Prostate gland (tissue), 2 donors: ENCODE measurements around the gene MS4A15.

Experiments
- CTCF ChIP-seq, 4 experiments: fragments of 200-600 bp in 2 of 4; fragments of 450-650 bp in 2 of 4; sonication (generic) in 2 of 4; IDR thresholded peaks; 1 replicate in 3 of 4; 2 replicates in 1 of 4; pipeline ENCODE4 v1.5.1; 2016 to 2019; ENCODE audit warnings: antibody characterized with exemption in 4 of 4, mild to moderate bottlenecking in 2 of 4, moderate library complexity in 2 of 4
- POLR2A ChIP-seq: fragments of 450-650 bp; IDR thresholded peaks from one replicate; pipeline ENCODE4 v1.6.1; 2016; ENCODE audit warnings: antibody characterized with exemption, mild to moderate bottlenecking

- TF ChIP-seq CTCF (IDR thresholded peaks at IDR 0.05), result no peak
- no peak for TF ChIP-seq POLR2A
Measured at GRCh38 chr11:60748821-60749220, 7.8 kb upstream of the MS4A15 start.
